Erythroblast (primary cell): Measurements from ENCODE around the gene YIF1B.
"Not testable (repeated sequence)": the region's sequence is repeated elsewhere in the genome, so short reads cannot be mapped to it uniquely, and the experiment has no call there.

Experiments used
- DNase-seq, 2 experiments: peaks; one replicate each; lab custom pipeline; 2025; lab: John Stamatoyannopoulos, UW
- GATA1 ChIP-seq: IDR thresholded peaks from 2 replicates; pipeline ENCODE4 v1.6.1; 2011; ENCODE audit warnings: low read depth, mild to moderate bottlenecking, control low read depth, low read length, moderate library complexity
- POLR2A ChIP-seq: IDR thresholded peaks from 2 replicates; pipeline ENCODE4 v1.6.1; 2011; ENCODE audit warnings: mild to moderate bottlenecking, low read length

YIF1B gene

GRCh38 chr19:38351865-38352395 lies 36.2 kb upstream of the YIF1B start:
- no peak for DNase-seq
- no peak for TF ChIP-seq POLR2A
- TF ChIP-seq GATA1, result no peak

GRCh38 chr19:38350883-38351282 lies 35.1 kb upstream of the YIF1B start:
- no peak for DNase-seq
- TF ChIP-seq POLR2A (no peak), GATA1 (no peak)

- no peak for DNase-seq
- no peak for TF ChIP-seq GATA1
- no peak for TF ChIP-seq POLR2A
Measured at GRCh38 chr19:38346837-38347236, 31.1 kb upstream of the YIF1B start.

GRCh38 chr19:38340927-38341326 lies 25.2 kb upstream of the YIF1B start:
- DNase-seq, result no peak
- TF ChIP-seq POLR2A, result no peak
- TF ChIP-seq GATA1, result no peak

- not testable (repeated sequence) for DNase-seq
Measured at GRCh38 chr19:38339011-38339410, 23.3 kb upstream of the YIF1B start.

- no peak for DNase-seq
- TF ChIP-seq GATA1 (no peak), POLR2A (no peak)
Measured at GRCh38 chr19:38337360-38337653, 21.6 kb upstream of the YIF1B start.

- DNase-seq, result peak; percentile 98 to 99
Measured at GRCh38 chr19:38336638-38337359, 21.1 kb upstream of the YIF1B start.

GRCh38 chr19:38335949-38336637 lies 20.3 kb upstream of the YIF1B start:
- TF ChIP-seq GATA1, result no peak
- TF ChIP-seq POLR2A, result peak; percentile 67
- peak; percentile 95 for DNase-seq

More at GRCh38 chr19:38336638-38337359, 21.1 kb upstream of the YIF1B start:
- no peak for TF ChIP-seq GATA1
- no peak for TF ChIP-seq POLR2A

GRCh38 chr19:38333245-38333644 lies 17.5 kb upstream of the YIF1B start:
- TF ChIP-seq GATA1, result no peak
- TF ChIP-seq POLR2A, result no peak
- DNase-seq, result no peak

GRCh38 chr19:38331728-38332127 lies 16.0 kb upstream of the YIF1B start:
- TF ChIP-seq POLR2A, result no peak
- TF ChIP-seq GATA1, result no peak
- DNase-seq, result no peak

- TF ChIP-seq POLR2A (no peak), GATA1 (no peak)
- DNase-seq, result no peak
Measured at GRCh38 chr19:38329651-38330050, 13.9 kb upstream of the YIF1B start.

GRCh38 chr19:38326591-38326990 lies 10.8 kb upstream of the YIF1B start:
- no peak for DNase-seq
- TF ChIP-seq GATA1 (no peak), POLR2A (no peak)

- no peak for DNase-seq
- no peak for TF ChIP-seq POLR2A
- TF ChIP-seq GATA1, result no peak
Measured at GRCh38 chr19:38324431-38324830, 8.7 kb upstream of the YIF1B start.

- DNase-seq, result no peak
- no peak for TF ChIP-seq GATA1
- TF ChIP-seq POLR2A, result no peak
Measured at GRCh38 chr19:38323291-38323690, 7.5 kb upstream of the YIF1B start.
